ENCODE data around the gene LCE1E. TPM values are rescaled to one million over a fixed set of nuclear protein-coding genes. Genes with fewer than 3 reads are reported as not detected.

The LCE1E gene
- total RNA-seq, 1 donor from 2014 or later = not detected

DNA sequence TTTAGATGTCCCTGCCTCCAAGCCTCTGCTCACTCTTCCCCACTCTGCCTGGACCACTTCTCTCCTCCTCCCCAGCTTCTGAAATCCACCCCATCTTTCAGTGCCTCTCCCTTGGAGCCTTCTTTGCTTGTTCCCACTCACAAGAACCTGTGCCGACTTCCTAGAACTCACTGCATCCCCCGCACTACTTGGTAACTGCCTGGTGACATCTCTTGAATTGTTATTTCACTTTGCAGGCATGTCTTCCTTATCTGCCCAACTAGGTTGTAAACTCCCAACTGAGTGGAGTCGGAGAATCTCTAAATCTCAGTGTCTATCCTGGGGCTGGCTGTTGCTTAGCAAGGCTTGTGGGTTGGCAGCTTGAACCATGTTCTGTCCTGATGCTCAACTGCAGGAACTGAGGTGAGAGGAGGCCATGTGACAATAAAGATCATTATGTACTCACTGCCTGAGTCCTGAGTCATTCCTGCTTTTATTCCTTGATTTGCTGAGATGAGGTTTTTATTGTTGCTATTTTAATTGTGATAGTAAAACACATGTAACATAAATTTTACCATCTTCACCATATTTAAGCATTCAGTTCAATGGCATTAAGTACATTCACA, 24.3 kb upstream of the LCE1E start:
- H3K4me3 Mint-ChIP-seq (ENCODE audit: unreplicated experiment) = no peak overlapping the region
- TF ChIP-seq EZH2 (IDR thresholded peaks at IDR 0.05; ENCODE audit: insufficient read depth, low read length) = no peak
- H4K20me1 ChIP-seq (ENCODE audit: insufficient read depth, low read length) = no peaks in the 10 kb centered on the region
- no peaks in the 10 kb centered on the region for H3K27me3 ChIP-seq (ENCODE audit: insufficient read depth, low read length)
- peaks cover 3% of the 10 kb centered on the region for H3K9me3 ChIP-seq (ENCODE audit: insufficient read depth, low read depth, low read length)
- H3K4me2 ChIP-seq (ENCODE audit: low read length) = no peak overlapping the region
- no peak for FAIRE-seq
- no peaks in the 10 kb centered on the region for H3K4me1 Mint-ChIP-seq (ENCODE audit: low read depth, unreplicated experiment)
- no peak for DNase-seq (ENCODE audit: low read depth)
- peaks cover 8% of the 10 kb centered on the region for H3K9me3 Mint-ChIP-seq (ENCODE audit: unreplicated experiment)
- H3K27ac Mint-ChIP-seq (ENCODE audit: unreplicated experiment) = no peak overlapping the region
- H3K27me3 Mint-ChIP-seq (ENCODE audit: low read depth, unreplicated experiment) = peaks cover 22% of the 10 kb centered on the region
- H3K36me3 Mint-ChIP-seq (ENCODE audit: low read depth, unreplicated experiment) = peaks cover 2% of the 10 kb centered on the region
- H3K79me2 ChIP-seq (ENCODE audit: insufficient read depth, low read length) = no peaks in the 10 kb centered on the region
- H3K4me3 ChIP-seq (ENCODE audit: insufficient read depth, low read depth, low read length) = no peak overlapping the region
- no peak overlapping the region for H3K27ac ChIP-seq (ENCODE audit: low read depth, low read length)
- no peak overlapping the region for H3K9ac ChIP-seq (ENCODE audit: low read length)
- no peaks in the 10 kb centered on the region for H3K36me3 ChIP-seq (ENCODE audit: insufficient read depth, low read length)
- H3K4me1 ChIP-seq (ENCODE audit: insufficient read depth, low read length) = no peaks in the 10 kb centered on the region
- no peak overlapping the region for H2AFZ ChIP-seq (ENCODE audit: low read depth, low read length)

DNA sequence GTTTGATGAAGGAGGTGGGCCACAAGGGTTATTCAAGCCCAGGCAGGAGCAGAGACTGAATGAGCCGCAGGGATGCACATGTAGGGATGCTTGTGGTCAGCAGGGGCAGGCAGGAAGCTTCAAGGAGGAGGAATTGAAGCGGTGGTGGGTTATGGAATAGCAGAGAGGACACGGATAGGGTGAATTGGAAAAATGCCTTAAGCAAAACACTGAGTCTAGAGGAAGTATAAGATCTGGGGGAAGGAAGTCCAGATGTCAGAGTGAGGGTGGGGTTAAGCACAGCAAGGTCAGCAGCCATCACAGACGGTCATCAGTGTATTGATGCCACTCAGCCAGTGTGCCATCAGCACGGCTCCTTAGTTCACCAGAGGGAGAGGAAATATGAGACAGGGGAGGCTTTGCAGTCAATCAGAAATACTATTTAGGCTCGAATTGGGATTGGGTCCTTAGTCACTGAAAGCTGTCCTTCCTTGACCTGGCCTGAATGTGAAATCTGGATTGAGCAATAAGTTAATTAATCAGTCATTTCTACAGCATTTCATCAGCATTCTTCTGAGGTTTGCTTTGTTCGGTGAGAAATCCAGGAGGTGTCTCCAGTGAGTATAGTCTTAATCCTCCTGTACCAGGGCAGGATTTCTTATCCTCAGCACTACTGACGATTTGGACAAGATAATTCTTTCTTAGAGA, 17.1 kb upstream of the LCE1E start:
- no peak for DNase-seq (ENCODE audit: low read depth)
- Histone ChIP-seq H2AFZ (ENCODE audit: low read depth, low read length) (no peak overlapping the region), H3K4me1 (ENCODE audit: insufficient read depth, low read length) (no peaks in the 10 kb centered on the region), H3K27ac (ENCODE audit: low read depth, low read length) (no peak overlapping the region), H3K27me3 (ENCODE audit: insufficient read depth, low read length) (no peaks in the 10 kb centered on the region), H3K9ac (ENCODE audit: low read length) (no peak overlapping the region), H3K9me3 (ENCODE audit: insufficient read depth, low read depth, low read length) (no peaks in the 10 kb centered on the region), H3K36me3 (ENCODE audit: insufficient read depth, low read length) (no peaks in the 10 kb centered on the region), H3K79me2 (ENCODE audit: insufficient read depth, low read length) (no peaks in the 10 kb centered on the region), H3K4me3 (ENCODE audit: insufficient read depth, low read depth, low read length) (no peak overlapping the region), H4K20me1 (ENCODE audit: insufficient read depth, low read length) (no peaks in the 10 kb centered on the region), H3K4me2 (ENCODE audit: low read length) (no peak overlapping the region)
- H3K9me3 Mint-ChIP-seq (ENCODE audit: unreplicated experiment) = peaks cover 6% of the 10 kb centered on the region
- peaks cover 7% of the 10 kb centered on the region for H3K27me3 Mint-ChIP-seq (ENCODE audit: low read depth, unreplicated experiment)
- TF ChIP-seq, protein P1, sequence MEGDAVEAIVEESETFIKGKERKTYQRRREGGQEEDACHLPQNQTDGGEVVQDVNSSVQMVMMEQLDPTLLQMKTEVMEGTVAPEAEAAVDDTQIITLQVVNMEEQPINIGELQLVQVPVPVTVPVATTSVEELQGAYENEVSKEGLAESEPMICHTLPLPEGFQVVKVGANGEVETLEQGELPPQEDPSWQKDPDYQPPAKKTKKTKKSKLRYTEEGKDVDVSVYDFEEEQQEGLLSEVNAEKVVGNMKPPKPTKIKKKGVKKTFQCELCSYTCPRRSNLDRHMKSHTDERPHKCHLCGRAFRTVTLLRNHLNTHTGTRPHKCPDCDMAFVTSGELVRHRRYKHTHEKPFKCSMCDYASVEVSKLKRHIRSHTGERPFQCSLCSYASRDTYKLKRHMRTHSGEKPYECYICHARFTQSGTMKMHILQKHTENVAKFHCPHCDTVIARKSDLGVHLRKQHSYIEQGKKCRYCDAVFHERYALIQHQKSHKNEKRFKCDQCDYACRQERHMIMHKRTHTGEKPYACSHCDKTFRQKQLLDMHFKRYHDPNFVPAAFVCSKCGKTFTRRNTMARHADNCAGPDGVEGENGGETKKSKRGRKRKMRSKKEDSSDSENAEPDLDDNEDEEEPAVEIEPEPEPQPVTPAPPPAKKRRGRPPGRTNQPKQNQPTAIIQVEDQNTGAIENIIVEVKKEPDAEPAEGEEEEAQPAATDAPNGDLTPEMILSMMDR (IDR thresholded peaks at IDR 0.05; ENCODE audit: insufficient read depth, low read depth, low read length) = no peak
- no peak for TF ChIP-seq EZH2 (IDR thresholded peaks at IDR 0.05; ENCODE audit: insufficient read depth, low read length)
- no peak overlapping the region for H3K4me3 Mint-ChIP-seq (ENCODE audit: unreplicated experiment)
- no peaks in the 10 kb centered on the region for H3K4me1 Mint-ChIP-seq (ENCODE audit: low read depth, unreplicated experiment)
- no peaks in the 10 kb centered on the region for H3K36me3 Mint-ChIP-seq (ENCODE audit: low read depth, unreplicated experiment)
- no peak for FAIRE-seq
- no peak overlapping the region for H3K27ac Mint-ChIP-seq (ENCODE audit: unreplicated experiment)

DNA sequence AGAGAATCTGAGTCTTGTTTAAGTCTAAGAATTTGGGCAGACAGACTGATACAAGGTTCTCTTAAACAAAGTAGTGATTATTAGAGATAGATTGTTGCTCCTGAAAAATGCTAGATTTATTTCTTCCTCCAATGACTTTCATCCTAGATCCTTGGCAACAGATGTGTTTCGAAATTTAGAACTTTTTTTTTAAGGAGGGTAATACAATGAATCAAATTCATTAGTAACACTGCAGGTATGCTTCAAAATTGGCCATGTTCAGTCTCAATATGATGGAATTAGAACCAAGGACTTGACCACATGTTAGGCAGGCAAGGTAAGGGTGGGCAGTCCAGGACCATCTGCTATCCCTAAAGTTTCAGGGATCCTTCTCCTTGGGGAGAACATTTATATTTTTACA, 15.6 kb upstream of the LCE1E start:
- H3K9ac ChIP-seq (ENCODE audit: low read length) = no peak overlapping the region
- Mint-ChIP-seq H3K4me3 (ENCODE audit: unreplicated experiment) (no peak overlapping the region), H3K36me3 (ENCODE audit: low read depth, unreplicated experiment) (no peaks in the 10 kb centered on the region), H3K9me3 (ENCODE audit: unreplicated experiment) (peaks cover 4% of the 10 kb centered on the region), H3K27me3 (ENCODE audit: low read depth, unreplicated experiment) (peaks cover 4% of the 10 kb centered on the region), H3K4me1 (ENCODE audit: low read depth, unreplicated experiment) (no peaks in the 10 kb centered on the region), H3K27ac (ENCODE audit: unreplicated experiment) (no peak overlapping the region)
- H3K27ac ChIP-seq (ENCODE audit: low read depth, low read length) = no peak overlapping the region
- no peaks in the 10 kb centered on the region for H3K36me3 ChIP-seq (ENCODE audit: insufficient read depth, low read length)
- H3K79me2 ChIP-seq (ENCODE audit: insufficient read depth, low read length) = no peaks in the 10 kb centered on the region
- H3K9me3 ChIP-seq (ENCODE audit: insufficient read depth, low read depth, low read length) = no peaks in the 10 kb centered on the region
- TF ChIP-seq EZH2 (IDR thresholded peaks at IDR 0.05; ENCODE audit: insufficient read depth, low read length) = no peak
- TF ChIP-seq, protein P1 (IDR thresholded peaks at IDR 0.05; ENCODE audit: insufficient read depth, low read depth, low read length) = no peak
- H4K20me1 ChIP-seq (ENCODE audit: insufficient read depth, low read length) = no peaks in the 10 kb centered on the region
- H3K4me1 ChIP-seq (ENCODE audit: insufficient read depth, low read length) = no peaks in the 10 kb centered on the region
- H3K4me2 ChIP-seq (ENCODE audit: low read length) = no peak overlapping the region
- H3K4me3 ChIP-seq (ENCODE audit: insufficient read depth, low read depth, low read length) = no peak overlapping the region
- no peak overlapping the region for H2AFZ ChIP-seq (ENCODE audit: low read depth, low read length)
- H3K27me3 ChIP-seq (ENCODE audit: insufficient read depth, low read length) = no peaks in the 10 kb centered on the region
- FAIRE-seq (no peak), DNase-seq (ENCODE audit: low read depth) (no peak)
